ENCODE results near the gene FSTL4.

- TF ChIP-seq CTCF (IDR thresholded peaks at IDR 0.05), result no peak
- no peak for TF ChIP-seq POLR2AphosphoS5 (IDR thresholded peaks at IDR 0.05)
- TF ChIP-seq POLR2A (IDR thresholded peaks at IDR 0.05), result no peak
Measured at GRCh38 chr5:133303298-133303697, 309.0 kb downstream of the FSTL4 start.

Measured in upper lobe of left lung (tissue), 4 donors.